GM19328 (cell line): ENCODE data around the gene YKT6.
"Not testable (repeated sequence)": the region's sequence is repeated elsewhere in the genome, so short reads cannot be mapped to it uniquely, and the experiment has no call there.

ENCODE experiments used
- ATAC-seq: cut with Tn5 transposase; IDR thresholded peaks from one replicate; pipeline ENCODE4 v1.9.1; 2021; ENCODE audit warnings: mild to moderate bottlenecking, moderate library complexity; ENCODE audit not compliant: unreplicated experiment

The YKT6 gene

GRCh38 chr7:44200699-44201461 is at the start of gene YKT6:
Gene YKT6 (plus strand): TSS chr7:44200978. CDS start chr7:44201136, 158 bp downstream.
- peak; percentile 100 for ATAC-seq

GRCh38 chr7:44151956-44152355 is 48.8 kb upstream of the YKT6 start:
- no peak for ATAC-seq

DNA sequence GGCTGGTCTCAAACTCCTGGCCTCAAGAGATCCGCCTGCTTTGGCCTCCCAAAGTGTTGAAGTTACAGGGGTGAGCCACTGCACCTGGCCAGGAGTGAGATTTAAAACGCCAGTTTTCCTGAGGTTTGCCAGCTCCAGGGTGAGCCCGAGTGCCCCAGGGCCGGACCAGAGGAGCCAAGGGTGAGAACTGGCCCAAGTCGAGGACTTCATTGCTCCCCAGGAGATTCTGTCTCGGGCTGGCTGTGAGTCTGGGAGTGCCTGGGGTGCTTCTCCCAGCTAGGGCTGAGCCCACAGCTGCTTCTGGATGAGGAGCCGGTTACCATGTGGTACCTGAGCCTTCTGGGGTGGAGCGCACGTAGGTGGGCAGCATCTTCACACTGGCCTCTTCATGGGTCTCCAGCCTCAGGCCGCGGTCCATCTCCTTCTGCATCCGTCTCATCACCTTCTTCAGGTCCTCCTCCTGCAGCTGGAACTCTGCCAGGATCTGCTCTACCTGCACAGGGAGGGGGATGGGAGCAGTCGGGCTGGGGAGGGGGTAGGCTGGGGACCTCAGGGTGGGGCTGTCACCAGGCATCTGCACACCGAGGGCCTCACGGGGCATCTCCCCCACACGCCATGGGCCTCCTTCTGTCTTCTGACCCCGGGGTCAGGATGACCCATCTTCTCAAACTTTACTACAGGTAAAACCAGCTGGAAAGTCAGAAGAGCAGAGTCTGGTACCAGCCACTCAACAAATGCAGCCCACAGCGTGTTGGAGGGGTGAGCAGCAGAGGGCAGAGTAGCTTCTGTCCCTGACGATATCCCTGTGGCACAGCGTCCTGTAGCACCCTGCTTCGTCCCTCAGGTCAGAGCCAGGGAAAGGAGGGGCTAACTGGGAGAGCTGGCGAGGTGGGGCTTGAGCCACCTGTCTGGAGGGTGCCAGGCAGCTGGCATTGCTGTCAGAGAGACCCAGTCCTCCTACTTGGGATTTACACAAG is 47.5 kb upstream of the YKT6 start:
- ATAC-seq: no peak

GRCh38 chr7:44153948-44154335 is 46.8 kb upstream of the YKT6 start:
- ATAC-seq: no peak

GRCh38 chr7:44154703-44155102 is 46.1 kb upstream of the YKT6 start:
- no peak for ATAC-seq

GRCh38 chr7:44155191-44156185 is 45.3 kb upstream of the YKT6 start:
- no peak for ATAC-seq

DNA sequence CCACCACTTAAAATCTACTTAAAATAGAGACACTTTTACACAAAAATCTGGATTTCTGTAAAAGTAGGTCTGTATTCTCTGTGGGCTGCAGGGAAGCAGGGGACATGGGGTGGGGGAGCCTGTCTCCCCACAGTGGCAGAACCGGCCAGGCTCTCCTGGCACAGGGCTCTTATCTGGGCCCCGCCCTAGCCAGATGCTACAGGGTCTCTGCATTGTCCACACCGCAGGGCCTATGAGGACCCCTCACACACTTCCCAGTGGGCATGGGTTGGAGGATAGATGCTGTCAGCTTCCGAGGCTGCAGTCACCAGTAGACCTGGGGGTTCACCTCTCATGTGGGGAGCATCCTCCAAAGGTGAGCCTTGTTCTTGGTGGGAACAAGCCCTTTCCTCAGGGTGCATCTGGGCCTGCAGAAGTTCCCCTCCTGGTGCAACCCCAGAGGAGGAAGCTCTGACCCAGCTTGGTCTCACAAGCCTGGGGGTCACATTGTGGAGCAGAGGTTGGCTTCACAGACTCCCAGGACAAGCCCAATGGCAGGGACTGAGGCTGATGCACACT is 44.2 kb upstream of the YKT6 start:
- ATAC-seq: no peak

GRCh38 chr7:44157116-44158080 is 43.4 kb upstream of the YKT6 start:
- no peak for ATAC-seq

GRCh38 chr7:44158096-44158872 is 42.5 kb upstream of the YKT6 start:
- ATAC-seq: no peak

DNA sequence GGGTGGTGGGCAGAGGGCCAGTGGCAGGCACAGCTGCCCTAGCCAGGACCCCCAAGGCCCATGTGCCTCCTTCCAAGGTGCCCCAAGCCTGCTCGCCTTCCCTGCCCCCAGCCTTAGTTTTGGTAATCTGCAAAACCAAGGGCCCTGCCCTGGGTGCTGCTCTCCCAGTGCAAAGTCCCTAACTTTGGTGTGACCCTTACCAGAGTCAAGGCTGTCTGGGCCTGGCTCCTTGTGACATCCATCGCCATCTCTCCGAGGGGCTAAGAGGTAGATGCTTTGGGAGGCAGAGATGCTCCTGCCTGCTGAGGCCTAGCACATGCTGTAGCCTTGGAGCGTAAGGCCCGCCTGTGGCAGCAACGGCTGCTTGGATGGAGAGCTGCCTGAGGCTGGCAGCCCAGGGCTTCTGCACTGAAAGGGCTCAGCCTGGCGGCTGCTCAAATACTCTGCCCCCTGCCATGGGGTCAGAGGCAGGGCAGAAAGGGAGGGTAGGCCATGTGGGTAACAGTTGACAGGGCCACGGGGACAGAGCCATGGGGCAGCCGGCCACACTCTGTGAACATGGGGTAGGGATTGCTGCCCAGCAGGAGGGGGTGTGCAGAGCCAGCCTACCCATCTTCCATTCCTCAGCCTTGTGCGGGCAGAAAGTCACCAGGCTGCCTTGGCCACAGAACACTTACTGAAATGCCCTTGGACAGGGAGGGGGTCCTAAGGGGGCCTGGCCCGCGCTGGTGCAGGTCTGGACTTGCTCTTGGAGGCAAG is 41.7 kb upstream of the YKT6 start:
- ATAC-seq: no peak

DNA sequence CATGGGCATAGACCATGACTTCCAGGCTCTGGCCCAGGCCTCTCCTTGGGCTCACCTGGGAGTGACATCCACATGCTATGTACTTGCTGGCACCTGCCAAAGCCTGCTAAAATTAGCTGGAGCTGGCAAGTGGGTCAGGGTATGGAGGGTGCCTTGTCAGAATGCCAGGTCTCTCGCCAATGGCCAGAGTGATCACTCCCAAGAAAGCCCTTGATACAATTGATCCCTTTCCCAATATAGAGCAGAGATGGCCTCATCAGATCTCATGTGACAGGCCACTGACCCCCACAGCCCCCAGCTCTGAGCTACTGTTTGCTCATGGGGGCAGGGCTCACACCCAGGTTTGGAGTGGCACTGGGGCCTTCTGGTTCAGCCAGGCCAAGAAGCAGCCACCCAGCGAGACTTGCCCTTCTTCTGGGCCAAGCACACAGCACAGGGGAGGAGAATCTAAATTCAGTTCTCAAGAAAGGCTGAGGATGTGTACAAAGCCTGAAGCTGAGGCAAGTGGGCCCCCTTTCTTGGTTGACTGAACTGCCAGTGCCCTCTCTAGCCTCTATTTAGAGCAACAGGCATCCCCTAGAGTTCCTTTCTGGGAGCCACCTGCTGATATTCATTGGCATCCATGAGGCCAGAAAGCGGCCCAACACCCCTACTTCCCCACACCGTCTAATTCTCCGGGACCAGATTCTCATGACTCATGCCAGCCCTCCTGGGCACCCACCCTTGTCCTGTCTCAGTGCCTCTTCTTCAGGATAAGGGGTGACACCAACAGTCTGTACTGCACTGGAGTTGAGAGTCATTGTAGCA is 40.8 kb upstream of the YKT6 start:
- no peak for ATAC-seq

DNA sequence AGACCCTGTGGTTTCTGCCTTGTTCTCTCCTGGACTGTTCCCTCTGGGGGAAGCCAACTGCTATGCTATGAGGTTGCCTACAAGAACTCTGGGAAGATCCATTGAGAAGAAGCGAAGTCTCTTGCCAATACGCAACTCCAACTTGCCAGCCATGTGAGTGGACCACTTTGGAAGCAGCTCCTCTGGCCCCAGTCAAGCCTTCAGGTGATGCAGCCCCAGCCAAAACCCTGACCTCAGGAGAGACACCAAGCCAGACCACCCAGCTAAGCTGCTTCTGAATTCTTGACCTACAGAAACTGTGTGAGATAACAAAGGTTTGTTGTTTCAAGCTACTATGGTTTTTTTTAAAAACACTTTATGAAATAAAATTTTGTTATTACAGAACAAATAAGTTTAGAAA is 39.4 kb upstream of the YKT6 start:
- no peak for ATAC-seq

DNA sequence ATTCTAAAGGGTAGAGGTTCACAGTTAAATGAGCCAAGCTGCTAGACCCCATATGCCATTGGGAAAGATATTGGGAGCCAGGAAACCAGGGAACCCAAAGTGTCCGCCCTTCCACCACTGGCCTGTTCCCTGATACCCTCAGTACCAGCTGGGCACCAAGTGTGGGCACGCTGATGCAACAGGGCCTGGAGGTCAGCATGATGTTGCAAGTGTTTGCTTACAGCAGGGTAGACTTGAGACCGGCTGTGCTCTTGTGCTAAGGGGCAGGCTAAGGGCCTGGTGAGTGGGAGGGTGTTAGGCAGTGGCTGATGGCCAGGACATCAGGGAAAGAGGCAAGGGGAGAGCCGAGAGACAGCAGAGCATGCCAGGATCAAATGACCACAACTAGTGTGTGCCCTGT is 38.6 kb upstream of the YKT6 start:
- no peak for ATAC-seq

DNA sequence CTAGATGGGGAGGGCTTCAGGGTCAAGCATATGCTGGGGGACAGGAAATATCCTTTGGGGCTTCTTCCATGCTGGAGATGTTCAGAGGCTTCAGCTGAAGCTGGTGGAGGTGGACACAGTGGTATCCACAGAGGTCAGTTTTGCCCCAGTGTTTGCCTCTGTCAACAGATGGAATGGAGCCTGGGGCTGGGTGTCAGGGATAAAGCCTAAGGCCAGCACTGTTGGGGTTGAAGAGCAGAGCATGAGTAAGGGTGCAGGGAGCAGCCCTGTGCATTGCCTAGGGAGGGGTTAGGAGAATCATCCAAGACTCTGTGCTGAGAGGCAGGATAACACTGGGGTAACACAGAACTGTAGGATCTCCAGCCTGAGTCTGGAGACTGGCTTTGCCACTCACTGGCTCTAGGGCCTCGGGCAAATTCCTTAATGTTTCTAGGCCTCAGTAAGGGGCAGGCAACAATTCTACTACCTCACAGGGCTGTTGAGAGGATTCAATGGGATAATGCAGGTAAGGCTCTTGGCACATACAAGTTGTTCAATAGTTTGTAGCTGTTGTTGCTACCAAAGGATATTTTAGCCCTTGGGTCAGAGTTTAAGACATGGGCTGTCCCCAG is 37.9 kb upstream of the YKT6 start:
- ATAC-seq: no peak

DNA sequence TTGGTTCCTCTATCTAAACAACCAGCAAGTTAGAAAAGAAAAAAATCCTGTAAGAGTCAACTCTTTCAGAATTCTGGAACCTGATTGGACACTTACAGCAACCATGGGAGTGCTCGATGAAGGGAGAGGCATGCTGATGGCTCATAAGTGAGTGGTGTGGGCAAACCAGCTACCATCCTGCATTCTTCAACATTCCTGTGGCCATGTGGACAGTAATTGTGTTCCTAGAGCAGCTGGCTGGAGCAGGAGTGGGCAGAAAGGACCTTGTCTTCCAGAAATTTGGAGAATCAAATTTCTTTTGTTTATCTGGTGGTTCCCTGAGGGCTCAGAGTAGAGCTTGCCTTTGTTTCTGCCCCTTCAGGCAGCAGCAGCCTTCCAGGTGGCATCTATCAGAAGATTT is 37.2 kb upstream of the YKT6 start:
- no peak for ATAC-seq

DNA sequence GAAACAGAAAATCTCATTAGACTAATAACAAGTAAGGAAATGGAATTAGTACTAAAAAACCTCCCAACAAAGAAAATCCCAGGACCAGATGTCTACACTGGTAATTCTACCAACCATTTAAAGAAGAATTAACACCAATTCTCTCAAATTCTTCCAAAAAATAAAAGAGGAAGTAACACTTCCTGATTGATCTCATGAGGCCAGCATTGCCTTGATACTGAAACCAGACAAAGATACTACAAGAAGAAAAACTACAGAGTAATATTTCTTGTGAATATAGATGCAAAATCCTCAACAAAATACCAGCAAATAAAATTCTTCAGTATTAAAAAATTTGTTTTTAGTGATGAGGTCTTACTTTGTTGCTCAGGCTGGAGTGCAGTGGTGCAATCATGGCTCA is 32.9 kb upstream of the YKT6 start:
- ATAC-seq: no peak

GRCh38 chr7:44171901-44172300 is 28.9 kb upstream of the YKT6 start:
- not testable (repeated sequence) for ATAC-seq
